ENCODE results near the gene C9orf50. TPM values are rescaled to one million over a fixed set of nuclear protein-coding genes. Genes with fewer than 3 reads are reported as not detected.

Gene C9orf50
- total RNA-seq, 1 donor from 2014 or later = not detected

- TF ChIP-seq CTCF (IDR thresholded peaks at IDR 0.05) = no peak
- Histone ChIP-seq H3K4me3 (no peak overlapping the region), H3K27me3 (no peaks in the 10 kb centered on the region), H3K27ac (no peak overlapping the region), H3K9me3 (no peaks in the 10 kb centered on the region), H3K36me3 (no peaks in the 10 kb centered on the region), H3K4me1 (peaks cover 7 to 25% of the 10 kb centered on the region in 2 donors)
- no peak for DNase-seq (ENCODE audit: low spot score in 2 of 2)
- intact Hi-C loops (cut with DNase I) = no loop called here
These were observed 5.3 kb downstream of the C9orf50 start for GRCh38 chr9:129615407-129616285.

- Histone ChIP-seq H3K4me3 (no peak overlapping the region), H3K27ac (no peak overlapping the region)
- intact Hi-C loops (cut with DNase I) = loop anchor here (5.0 kb wide), 2 partner anchors 283 to 358 kb away; no protein-coding TSS in a partner anchor
These were observed 6.0 kb downstream of the C9orf50 start for GRCh38 chr9:129614932-129615331.

GRCh38 chr9:129613520-129614175, 7.3 kb downstream of the C9orf50 start:
- peaks cover 5 to 31% of the 10 kb centered on the region in 2 donors for H3K4me1 ChIP-seq
- H3K27me3 ChIP-seq = no peaks in the 10 kb centered on the region
- no peaks in the 10 kb centered on the region for H3K36me3 ChIP-seq
- H3K4me3 ChIP-seq = no peak overlapping the region
- DNase-seq (ENCODE audit: low spot score in 2 of 2) = peak in 1 of 2 donors; percentile 85
- no peak for TF ChIP-seq CTCF (IDR thresholded peaks at IDR 0.05)
- no peaks in the 10 kb centered on the region for H3K9me3 ChIP-seq
- H3K27ac ChIP-seq = peak overlapping the region; percentile 91 to 92
- intact Hi-C loops (cut with DNase I) = loop anchor here (5.0 kb wide), 2 partner anchors 281 to 356 kb away; no protein-coding TSS in a partner anchor

More at GRCh38 chr9:129614932-129615331, 6.0 kb downstream of the C9orf50 start:
- H3K9me3 ChIP-seq = no peaks in the 10 kb centered on the region
- no peaks in the 10 kb centered on the region for H3K36me3 ChIP-seq
- TF ChIP-seq CTCF (IDR thresholded peaks at IDR 0.05) = no peak
- no peaks in the 10 kb centered on the region for H3K27me3 ChIP-seq
- H3K4me1 ChIP-seq = peaks cover under 1 to 23% of the 10 kb centered on the region in 2 donors
- no peak for DNase-seq (ENCODE audit: low spot score in 2 of 2)

GRCh38 chr9:129612815-129613519, 7.9 kb downstream of the C9orf50 start:
- Histone ChIP-seq H3K4me3 (no peak overlapping the region), H3K36me3 (no peaks in the 10 kb centered on the region), H3K27me3 (no peaks in the 10 kb centered on the region), H3K4me1 (peaks cover 5 to 38% of the 10 kb centered on the region in 2 donors), H3K27ac (peak overlapping the region; percentile 91 to 92), H3K9me3 (no peaks in the 10 kb centered on the region)
- intact Hi-C loops (cut with DNase I) = loop anchor here (5.0 kb wide), 2 partner anchors 281 to 356 kb away; no protein-coding TSS in a partner anchor
- DNase-seq (ENCODE audit: low spot score in 2 of 2) = no peak
- no peak for TF ChIP-seq CTCF (IDR thresholded peaks at IDR 0.05)

- DNase-seq (ENCODE audit: low spot score in 2 of 2) = no peak
- peak overlapping the region; percentile 91 to 92 for H3K27ac ChIP-seq
- H3K4me1 ChIP-seq = peaks cover 5 to 43% of the 10 kb centered on the region in 2 donors
- H3K9me3 ChIP-seq = no peaks in the 10 kb centered on the region
- H3K36me3 ChIP-seq = no peaks in the 10 kb centered on the region
- H3K4me3 ChIP-seq = no peak overlapping the region
- no peaks in the 10 kb centered on the region for H3K27me3 ChIP-seq
- intact Hi-C loops (cut with DNase I) = loop anchor here (5.0 kb wide), 2 partner anchors 280 to 355 kb away; no protein-coding TSS in a partner anchor
- TF ChIP-seq CTCF (IDR thresholded peaks at IDR 0.05) = no peak
These were observed 8.8 kb downstream of the C9orf50 start for GRCh38 chr9:129612123-129612522.
